GM12873 (cell line): ENCODE measurements around the gene LARP1.

Source experiments
- CTCF ChIP-seq: IDR thresholded peaks from 2 replicates; pipeline ENCODE4 v1.5.1; 2012; ENCODE audit warnings: low read depth, mild to moderate bottlenecking, moderate library complexity, low read length, control low read depth; ENCODE audit not compliant: insufficient read depth; ENCODE audit errors: missing control alignments

LARP1 gene

GRCh38 chr5:154834053-154834452 is 78.9 kb downstream of the LARP1 start:
- no peak for TF ChIP-seq CTCF

- TF ChIP-seq CTCF = no peak
These were observed 81.0 kb downstream of the LARP1 start for GRCh38 chr5:154836225-154836624.

DNA sequence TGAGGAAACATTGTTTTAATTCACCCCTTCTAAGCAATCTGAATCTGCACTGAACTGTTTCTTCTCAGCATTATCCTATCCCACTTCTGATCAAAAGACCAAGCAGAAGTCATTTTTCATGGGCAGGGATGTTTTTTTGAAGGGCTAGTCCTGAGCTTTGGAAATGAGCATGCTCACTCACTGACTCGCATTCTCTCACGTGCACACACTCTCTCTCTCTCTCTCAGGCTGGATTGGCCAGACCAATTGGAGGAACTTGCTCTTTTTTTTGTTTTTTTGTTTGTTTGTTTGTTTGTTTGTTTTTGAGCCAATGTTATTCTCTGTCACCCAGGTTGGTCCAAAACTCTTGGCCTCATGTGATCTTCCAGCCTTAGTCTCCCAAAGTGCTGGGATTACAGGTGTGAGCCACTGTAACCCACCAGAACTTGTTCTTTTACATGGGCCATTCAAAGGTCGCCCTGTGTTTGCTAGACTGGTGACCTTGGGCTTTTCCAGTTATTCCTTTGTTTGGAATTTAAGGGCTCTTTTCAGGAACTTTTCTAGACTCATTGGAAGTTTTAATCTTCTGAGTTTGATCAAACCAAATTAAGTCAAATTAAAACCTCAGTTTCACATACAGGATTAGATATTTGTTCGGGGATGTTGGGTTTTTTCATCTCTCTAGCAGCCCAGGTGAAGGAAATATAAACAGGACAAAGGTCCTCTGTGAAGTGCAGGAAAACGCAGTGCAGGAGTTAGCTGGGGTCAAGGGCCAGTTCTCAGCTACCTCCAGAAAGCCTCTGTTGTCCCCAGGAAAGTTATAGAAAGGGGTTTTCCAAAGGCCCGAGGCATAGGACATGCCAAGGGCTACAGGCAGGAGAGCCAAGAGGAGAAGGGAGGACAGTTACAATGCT is 82.1 kb downstream of the LARP1 start:
- TF ChIP-seq CTCF = no peak

- TF ChIP-seq CTCF = no peak
These were observed 85.5 kb downstream of the LARP1 start for GRCh38 chr5:154840435-154841272.

GRCh38 chr5:154841273-154841661 is 86.1 kb downstream of the LARP1 start:
- no peak for TF ChIP-seq CTCF

DNA sequence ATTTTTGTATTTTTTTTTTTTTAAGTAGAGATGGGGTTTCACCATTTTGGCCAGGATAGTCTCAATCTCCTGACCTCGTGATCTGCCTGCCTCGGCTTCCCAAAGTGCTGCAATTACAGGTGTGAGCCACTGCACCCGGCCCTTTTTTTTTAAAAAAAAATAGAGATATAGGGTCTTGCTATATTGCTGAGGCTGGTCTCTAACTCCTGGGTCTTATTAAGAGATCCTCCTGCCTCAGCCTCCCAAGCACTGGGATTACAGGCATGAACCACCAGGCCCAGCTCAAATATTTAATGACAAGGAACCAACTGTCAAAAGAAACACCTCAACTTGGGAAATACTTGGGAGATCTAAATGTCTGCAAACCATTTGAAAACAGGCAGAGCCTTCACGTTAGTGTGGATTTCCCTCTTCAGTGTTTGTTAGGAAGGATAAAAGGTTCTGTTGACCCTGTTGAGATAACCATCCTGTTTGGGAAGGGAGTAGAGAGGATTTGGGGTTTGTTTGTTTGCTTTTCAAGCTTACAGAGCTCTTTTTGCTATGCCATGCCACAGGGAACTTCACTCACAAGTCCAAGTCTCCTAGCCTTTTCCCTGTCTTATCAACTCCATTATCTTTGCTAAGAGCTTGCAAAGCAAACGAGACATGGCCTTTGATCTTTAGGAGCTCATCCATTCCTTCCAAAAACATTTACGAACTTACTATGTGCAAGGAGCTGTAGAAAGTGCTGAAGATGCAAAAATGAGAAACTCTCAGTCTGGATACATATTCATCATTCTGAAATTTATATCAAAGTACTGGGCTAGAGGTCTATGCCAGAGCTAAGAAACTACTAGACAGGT is 87.7 kb downstream of the LARP1 start:
- TF ChIP-seq CTCF = no peak

DNA sequence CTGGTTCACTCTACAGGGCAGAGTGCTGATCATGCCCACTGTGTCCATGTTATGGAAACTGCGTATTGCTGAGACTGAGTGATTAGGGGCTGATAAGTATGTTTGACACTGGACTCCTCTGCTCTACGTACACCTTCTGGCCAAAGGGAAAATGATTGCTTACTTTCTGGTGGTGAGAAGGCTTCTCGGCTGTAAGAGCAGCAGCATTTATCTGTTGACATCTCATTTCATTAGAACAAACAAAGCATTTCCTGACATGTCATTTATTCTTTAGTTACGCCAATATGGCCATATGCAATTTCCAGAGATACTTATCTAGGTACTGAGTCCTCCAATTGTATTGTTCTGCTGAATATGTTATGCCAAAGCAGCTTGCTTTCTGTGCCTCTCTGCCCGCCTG is 89.6 kb downstream of the LARP1 start:
- TF ChIP-seq CTCF = no peak
